Keratinocyte (primary cell): ENCODE measurements around the gene PDE4C.

Experiments used
- EZH2 ChIP-seq: IDR thresholded peaks from one replicate; pipeline ENCODE4 v1.6.1; 2012; ENCODE audit warnings: inconsistent platforms, mild to moderate bottlenecking, low read length, moderate library complexity
- TF ChIP-seq, protein P1 (sequence below), 3 experiments: IDR thresholded peaks in 1 of 3; conservative IDR thresholded peaks in 1 of 3; optimal IDR thresholded peaks in 1 of 3; 2 replicates in 2 of 3; 3 replicates in 1 of 3; pipeline versions ENCODE3 to v1.5.1; 2011; ENCODE audit warnings: low read length in 3 of 3, mild to moderate bottlenecking in 3 of 3, moderate library complexity in 2 of 3, control low read depth in 1 of 3, inconsistent platforms in 1 of 3; ENCODE audit not compliant: insufficient read depth in 2 of 3; ENCODE audit errors: extremely low read depth in 1 of 3

DNA sequence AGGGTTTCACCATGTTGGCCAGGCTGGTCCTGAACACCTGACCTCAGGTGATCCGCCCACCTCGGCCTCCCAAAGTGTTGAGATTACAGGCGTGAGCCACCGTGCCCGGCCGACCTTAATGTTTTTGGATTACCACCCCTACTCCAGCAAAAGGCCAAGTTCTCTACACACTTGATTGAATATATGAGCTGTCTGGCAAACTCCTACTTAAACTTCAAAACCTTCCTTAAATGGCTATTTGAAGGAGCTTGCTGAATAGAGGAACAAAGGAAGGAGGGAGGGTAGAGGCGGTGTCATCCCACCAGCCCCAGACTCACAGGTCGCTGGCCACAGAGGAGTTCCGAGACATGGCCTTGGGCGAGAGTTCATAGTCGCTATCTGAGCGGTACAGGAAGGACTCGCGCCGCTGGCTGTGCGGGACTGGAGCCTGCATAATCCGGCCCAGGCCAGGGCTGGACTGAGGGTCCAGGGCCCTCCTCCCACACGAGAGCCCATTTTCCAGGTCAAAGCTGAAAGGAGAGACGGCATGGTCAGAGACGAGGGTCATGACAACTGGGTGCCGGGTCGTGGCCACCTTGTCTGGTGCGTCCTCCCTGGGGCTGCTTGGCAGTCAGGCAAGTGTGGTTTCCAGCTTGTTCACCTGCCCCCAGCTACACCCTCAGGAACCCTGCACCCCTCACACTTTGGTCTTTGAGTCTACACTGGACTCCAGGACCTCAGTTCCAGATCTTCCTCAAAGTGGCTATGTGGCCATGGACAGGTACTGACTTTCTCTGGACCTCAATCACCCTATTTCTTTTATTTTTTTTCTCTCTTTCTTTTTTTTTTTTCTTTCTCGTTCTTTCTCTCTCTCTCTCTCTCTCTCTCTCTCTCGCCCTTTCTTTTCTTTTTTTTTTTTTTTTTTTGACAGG is 4.2 kb downstream of the PDE4C start:
- TF ChIP-seq, protein P1, sequence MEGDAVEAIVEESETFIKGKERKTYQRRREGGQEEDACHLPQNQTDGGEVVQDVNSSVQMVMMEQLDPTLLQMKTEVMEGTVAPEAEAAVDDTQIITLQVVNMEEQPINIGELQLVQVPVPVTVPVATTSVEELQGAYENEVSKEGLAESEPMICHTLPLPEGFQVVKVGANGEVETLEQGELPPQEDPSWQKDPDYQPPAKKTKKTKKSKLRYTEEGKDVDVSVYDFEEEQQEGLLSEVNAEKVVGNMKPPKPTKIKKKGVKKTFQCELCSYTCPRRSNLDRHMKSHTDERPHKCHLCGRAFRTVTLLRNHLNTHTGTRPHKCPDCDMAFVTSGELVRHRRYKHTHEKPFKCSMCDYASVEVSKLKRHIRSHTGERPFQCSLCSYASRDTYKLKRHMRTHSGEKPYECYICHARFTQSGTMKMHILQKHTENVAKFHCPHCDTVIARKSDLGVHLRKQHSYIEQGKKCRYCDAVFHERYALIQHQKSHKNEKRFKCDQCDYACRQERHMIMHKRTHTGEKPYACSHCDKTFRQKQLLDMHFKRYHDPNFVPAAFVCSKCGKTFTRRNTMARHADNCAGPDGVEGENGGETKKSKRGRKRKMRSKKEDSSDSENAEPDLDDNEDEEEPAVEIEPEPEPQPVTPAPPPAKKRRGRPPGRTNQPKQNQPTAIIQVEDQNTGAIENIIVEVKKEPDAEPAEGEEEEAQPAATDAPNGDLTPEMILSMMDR (optimal IDR thresholded peaks at IDR 0.05 in 1 of 3, IDR thresholded peaks at IDR 0.05 in 1 of 3, conservative IDR thresholded peaks at IDR 0.05 in 1 of 3; ENCODE audit: extremely low read depth in 1 of 3, insufficient read depth in 2 of 3, low read length in 3 of 3) = no peak
- TF ChIP-seq EZH2 = no peak
